HFF-Myc (cell line): ENCODE results near the gene ELOVL6.
A peak's percentile ranks its signal among the peaks of the same experiment; 100 is the strongest.

Source experiments
- DNase-seq: peaks from one replicate; pipeline ENCODE4 v3.0.0-alpha.2; 2011; ENCODE audit warnings: low read depth; ENCODE audit errors: extremely low read depth
- H3K4me3 ChIP-seq: replicated peaks from 2 replicates; pipeline ENCODE4 v1.5.1; 2011; ENCODE audit warnings: low read depth, mild to moderate bottlenecking, control low read depth, low read length
- CTCF ChIP-seq: IDR thresholded peaks from 2 replicates; pipeline ENCODE4 v1.5.1; 2012; ENCODE audit warnings: mild to moderate bottlenecking, low read depth, low read length, control low read depth; ENCODE audit errors: missing control alignments

ELOVL6 gene

GRCh38 chr4:110014233-110014632 lies 184.2 kb downstream of the ELOVL6 start:
- DNase-seq = no peak
- no peak for TF ChIP-seq CTCF

GRCh38 chr4:110012917-110013316 lies 185.5 kb downstream of the ELOVL6 start:
- no peak overlapping the region for H3K4me3 ChIP-seq
- DNase-seq = no peak
- TF ChIP-seq CTCF = no peak

More at GRCh38 chr4:110014233-110014632, 184.2 kb downstream of the ELOVL6 start:
- no peak overlapping the region for H3K4me3 ChIP-seq

- DNase-seq = no peak
- TF ChIP-seq CTCF = no peak
- no peak overlapping the region for H3K4me3 ChIP-seq
Measured at GRCh38 chr4:110010797-110011196, 187.6 kb downstream of the ELOVL6 start.

- no peak for TF ChIP-seq CTCF
- no peak for DNase-seq
- H3K4me3 ChIP-seq = no peak overlapping the region
Measured at GRCh38 chr4:110009550-110009949, 188.9 kb downstream of the ELOVL6 start.

- DNase-seq = no peak
- no peak overlapping the region for H3K4me3 ChIP-seq
- no peak for TF ChIP-seq CTCF
Measured at GRCh38 chr4:110008540-110008939, 189.9 kb downstream of the ELOVL6 start.

- no peak for DNase-seq
- TF ChIP-seq CTCF = no peak
- H3K4me3 ChIP-seq = no peak overlapping the region
Measured at GRCh38 chr4:110007217-110007616, 191.2 kb downstream of the ELOVL6 start.

GRCh38 chr4:110005461-110006056 lies 192.9 kb downstream of the ELOVL6 start:
- peak; percentile 53 for TF ChIP-seq CTCF
- DNase-seq = peak; percentile 54
- no peak overlapping the region for H3K4me3 ChIP-seq
